Measurements from ENCODE around the gene LMX1B. TPM values are rescaled to one million over a fixed set of nuclear protein-coding genes. Genes with fewer than 3 reads are reported as not detected.

Gene LMX1B
- total and polyA plus RNA-seq, 3 donors from 2014 or later, result 2.8 to 7.6 (median 7.6) TPM

- intact Hi-C loops (cut with DNase I; ENCODE audit: low total_unique reads), result loop anchor here (10.0 kb wide), 1 partner anchor 84 kb away; no protein-coding TSS in a partner anchor
- no peaks in the 10 kb centered on the region for H3K9me3 ChIP-seq
- no peak for TF ChIP-seq CTCF (IDR thresholded peaks at IDR 0.05)
- no peak for TF ChIP-seq POLR2A (IDR thresholded peaks at IDR 0.05)
- H3K27me3 ChIP-seq, result no peaks in the 10 kb centered on the region
- no peak overlapping the region for H3K4me3 ChIP-seq
- no peak overlapping the region for H3K27ac ChIP-seq
- no peaks in the 10 kb centered on the region for H3K36me3 ChIP-seq (ENCODE audit: low read depth, missing control alignments)
- 79 to 80% methylated on average over 14 of the region's 14 CpGs for WGBS, 2 donors
- H3K4me1 ChIP-seq, result peaks cover 14% of the 10 kb centered on the region
- DNase-seq, result no peak
Observed at GRCh38 chr9:126700903-126701812, 87.4 kb downstream of the LMX1B start.

GRCh38 chr9:126701813-126702140 is 88.0 kb downstream of the LMX1B start:
- 86 to 87% methylated on average over 9 of the region's 9 CpGs for WGBS, 2 donors
- no peaks in the 10 kb centered on the region for H3K9me3 ChIP-seq
- H3K27ac ChIP-seq, result no peak overlapping the region
- intact Hi-C loops (cut with DNase I; ENCODE audit: low total_unique reads), result loop anchor here (10.0 kb wide), 1 partner anchor 83 kb away; no protein-coding TSS in a partner anchor
- no peak overlapping the region for H3K4me3 ChIP-seq
- H3K27me3 ChIP-seq, result no peaks in the 10 kb centered on the region
- TF ChIP-seq POLR2A (IDR thresholded peaks at IDR 0.05) (no peak), CTCF (IDR thresholded peaks at IDR 0.05) (no peak)
- H3K4me1 ChIP-seq, result peaks cover 14% of the 10 kb centered on the region
- no peak for DNase-seq
- no peaks in the 10 kb centered on the region for H3K36me3 ChIP-seq (ENCODE audit: low read depth, missing control alignments)

DNA sequence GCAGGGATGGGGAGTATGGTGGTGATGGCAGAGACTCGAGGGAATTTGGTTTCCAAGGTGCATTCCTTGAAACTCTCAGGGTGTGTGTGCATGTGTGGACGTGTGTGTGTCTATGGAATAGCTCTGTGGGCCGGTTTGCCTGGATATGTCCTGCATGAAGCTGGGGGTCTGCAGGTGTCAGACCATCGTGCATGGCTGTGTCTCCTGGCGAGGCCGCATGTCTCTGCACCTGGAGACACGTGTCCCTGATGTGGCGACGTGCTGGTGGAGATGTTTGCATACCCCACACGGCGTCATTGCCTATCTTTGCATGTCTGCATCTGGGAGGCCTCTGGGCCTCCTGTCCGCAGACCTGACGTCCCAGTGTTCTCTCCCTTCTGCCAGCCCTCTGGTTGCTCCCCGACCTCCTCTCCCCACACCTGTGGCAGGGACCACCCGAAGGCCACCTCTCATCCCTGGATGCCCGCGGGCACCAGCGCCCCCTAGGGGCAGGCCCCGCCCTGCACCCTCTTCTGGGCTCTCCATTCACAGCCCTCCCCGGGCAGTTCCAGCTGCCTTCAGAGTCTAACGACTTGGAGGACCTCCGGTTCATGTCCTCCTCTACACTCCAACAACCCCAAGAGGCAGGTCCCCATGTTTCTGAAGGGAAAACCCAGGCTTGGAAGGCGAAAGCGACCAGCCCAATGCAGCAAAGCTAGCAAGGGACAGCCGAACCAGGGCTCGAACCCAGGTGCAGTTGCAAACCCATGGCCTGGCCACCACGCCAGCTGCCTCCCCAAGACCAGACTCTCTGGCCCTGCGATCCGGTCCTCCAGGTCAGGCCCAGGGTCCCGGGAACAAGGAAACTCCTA is 88.6 kb downstream of the LMX1B start:
- 64 to 68% methylated on average over 25 to 30 of the region's 30 CpGs for WGBS, 2 donors
- Histone ChIP-seq H3K4me1 (peaks cover 14% of the 10 kb centered on the region), H3K9me3 (no peaks in the 10 kb centered on the region), H3K36me3 (ENCODE audit: low read depth, missing control alignments) (no peaks in the 10 kb centered on the region), H3K27ac (no peak overlapping the region), H3K4me3 (no peak overlapping the region), H3K27me3 (no peaks in the 10 kb centered on the region)
- intact Hi-C loops (cut with DNase I; ENCODE audit: low total_unique reads), result loop anchor here (10.0 kb wide), 1 partner anchor 82 kb away; no protein-coding TSS in a partner anchor
- TF ChIP-seq POLR2A (IDR thresholded peaks at IDR 0.05), result no peak
- peak; percentile 17 to 59 (median 37) for TF ChIP-seq CTCF (IDR thresholded peaks at IDR 0.05)
- DNase-seq, result peak; percentile 51

- H3K27ac ChIP-seq, result no peak overlapping the region
- H3K36me3 ChIP-seq (ENCODE audit: low read depth, missing control alignments), result no peaks in the 10 kb centered on the region
- TF ChIP-seq POLR2A (IDR thresholded peaks at IDR 0.05), result no peak
- TF ChIP-seq CTCF (IDR thresholded peaks at IDR 0.05), result no peak
- no peaks in the 10 kb centered on the region for H3K27me3 ChIP-seq
- H3K9me3 ChIP-seq, result no peaks in the 10 kb centered on the region
- peaks cover 14% of the 10 kb centered on the region for H3K4me1 ChIP-seq
- no peak overlapping the region for H3K4me3 ChIP-seq
- peak; percentile 4 for DNase-seq
- intact Hi-C loops (cut with DNase I; ENCODE audit: low total_unique reads), result loop anchor here (10.0 kb wide), 1 partner anchor 82 kb away; no protein-coding TSS in a partner anchor
- 78 to 83% methylated on average over 14 of the region's 14 CpGs for WGBS, 2 donors
Observed at GRCh38 chr9:126703002-126703865, 89.5 kb downstream of the LMX1B start.
